GM12878 (cell line): ENCODE results near the gene RICTOR. TPM values are rescaled to one million over a fixed set of nuclear protein-coding genes. Genes with fewer than 3 reads are reported as not detected.

Experiments
- ATAC-seq: fragments of 200-7000 bp; cut with Tn5 transposase; 3 replicates; pipeline ENCODE4 v1.9.1; 2020; ENCODE audit warnings: mild to moderate bottlenecking, moderate library complexity
- BruUV-seq: library from RNA; stranded (reverse); fragments of 400-500 nt; replicated peaks from 2 replicates; lab custom pipeline; 2021; lab: Mats Ljungman, UMichigan
- CTCF ChIA-PET: fragments of 300-600 bp; sonication (Branson Sonifier 250); formaldehyde crosslinking; extraction: SDS; loops from one replicate; lab custom pipeline; 2021; ENCODE audit warnings: inconsistent platforms; lab: Yijun Ruan, JAX
- POLR2A ChIA-PET: fragments of 350-600 bp; formaldehyde crosslinking; extraction: SDS; loops from one replicate; lab custom pipeline; 2021; ENCODE audit warnings: inconsistent platforms; lab: Charles Lee
- RAD21 ChIA-PET: fragments of 300-600 bp; sonication (Branson Sonifier 250); formaldehyde crosslinking; loops from one replicate; lab custom pipeline; 2023; ENCODE audit warnings: antibody characterized with exemption; ENCODE audit not compliant: unreplicated experiment; lab: Charles Lee
- SMC1A ChIA-PET: fragments of 300-600 bp; sonication (Branson Sonifier 250); formaldehyde crosslinking; loops from one replicate; lab custom pipeline; 2023; ENCODE audit not compliant: unreplicated experiment, uncharacterized antibody; lab: Charles Lee
- DNase-seq: peaks from one replicate; pipeline ENCODE4 v3.0.0-alpha.2; 2011; ENCODE audit warnings: low read depth, low spot score
- FAIRE-seq: peaks from 3 replicates; lab custom pipeline; 2011; peaks lifted over from hg19 to GRCh38; lab: Jason Lieb, UNC
- H2AFZ ChIP-seq: 2 replicates; pipeline ENCODE4 v1.6.0; 2011; ENCODE audit warnings: low read depth, low read length, control low read depth; ENCODE audit not compliant: control insufficient read depth
- H3K27ac ChIP-seq: 2 replicates; pipeline ENCODE4 v1.5.1; 2011; ENCODE audit warnings: control low read depth; ENCODE audit not compliant: control insufficient read depth, insufficient read depth
- H3K27me3 ChIP-seq, 2 experiments: replicated peaks in 1 of 2; 2 replicates each; pipeline versions ENCODE4 v1.6.0 to v1.6.1; 2011; ENCODE audit warnings: low read length in 1 of 2; ENCODE audit not compliant: control insufficient read depth in 2 of 2, insufficient read depth in 2 of 2
- H3K36me3 ChIP-seq, 2 experiments: 2 replicates each; pipeline ENCODE4 v1.5.1; 2011; ENCODE audit warnings: low read length in 1 of 2; ENCODE audit not compliant: control insufficient read depth in 2 of 2, insufficient read depth in 2 of 2
- H3K4me1 ChIP-seq: 2 replicates; pipeline ENCODE4 v1.6.1; 2011; ENCODE audit warnings: mild to moderate bottlenecking, low read length, moderate library complexity, mixed read lengths; ENCODE audit not compliant: control insufficient read depth, insufficient read depth
- H3K4me2 ChIP-seq: 2 replicates; pipeline ENCODE4 v1.6.0; 2011; ENCODE audit warnings: control low read depth; ENCODE audit not compliant: control insufficient read depth, insufficient read depth
- H3K4me3 ChIP-seq: fragments of 200-600 bp; sonication (generic); 2 replicates; pipeline ENCODE4 v1.5.1; 2016
- H3K79me2 ChIP-seq: 2 replicates; pipeline ENCODE4 v1.6.0; 2011; ENCODE audit warnings: low read length; ENCODE audit not compliant: control insufficient read depth, insufficient read depth
- H3K9ac ChIP-seq: 2 replicates; pipeline ENCODE4 v1.8.0; 2011; ENCODE audit warnings: low read length, control low read depth, mixed read lengths; ENCODE audit not compliant: control insufficient read depth, insufficient read depth
- H3K9me3 ChIP-seq: replicated peaks from 3 replicates; pipeline ENCODE4 v1.5.1; 2011; ENCODE audit warnings: mild to moderate bottlenecking, low read length; ENCODE audit not compliant: control insufficient read depth, insufficient read depth
- H4K20me1 ChIP-seq: 2 replicates; pipeline ENCODE4 v1.6.0; 2011; ENCODE audit not compliant: control insufficient read depth, insufficient read depth
- ASH2L ChIP-seq: fragments of 300-600, 200-600 bp; sonication (generic); IDR thresholded peaks from 2 replicates; pipeline ENCODE4 v1.6.1; 2017; ENCODE audit warnings: low read depth, mild to moderate bottlenecking, borderline replicate concordance
- ATF3 ChIP-seq: IDR thresholded peaks from 2 replicates; pipeline ENCODE4 v1.6.1; 2011; ENCODE audit warnings: low read depth, mild to moderate bottlenecking, low read length, moderate library complexity, borderline replicate concordance; ENCODE audit errors: extremely low read depth
- CREM ChIP-seq: IDR thresholded peaks from 2 replicates; pipeline ENCODE4 v1.6.1; 2014; ENCODE audit warnings: antibody characterized with exemption, low read depth
- E2F4 ChIP-seq: IDR thresholded peaks from 2 replicates; pipeline ENCODE4 v1.6.1; 2012; ENCODE audit warnings: low read depth, low read length, improper control_type of control experiment
- EED ChIP-seq: sonication (generic); IDR thresholded peaks from 2 replicates; pipeline ENCODE4 v1.6.1; 2016; ENCODE audit warnings: antibody characterized with exemption, low read depth
- HSF1 ChIP-seq: fragments of 150-350 bp; IDR thresholded peaks from 2 replicates; pipeline ENCODE4 v1.6.1; 2014; ENCODE audit warnings: mild to moderate bottlenecking, low read depth, low read length
- IRF4 ChIP-seq: IDR thresholded peaks from 2 replicates; pipeline ENCODE4 v1.6.1; 2011; ENCODE audit warnings: low read depth, low read length
- MAX ChIP-seq: IDR thresholded peaks from 2 replicates; pipeline ENCODE4 v1.6.1; 2012; ENCODE audit warnings: low read depth, low read length, improper control_type of control experiment
- MEF2B ChIP-seq: fragments of 450-650 bp; IDR thresholded peaks from 2 replicates; pipeline ENCODE4 v1.6.1; 2018; ENCODE audit warnings: mild to moderate bottlenecking, moderate library complexity; ENCODE audit not compliant: partially characterized antibody, poor library complexity, severe bottlenecking
- POLR2AphosphoS5 ChIP-seq: IDR thresholded peaks from 2 replicates; pipeline ENCODE4 v1.6.1; 2011; ENCODE audit warnings: mild to moderate bottlenecking, low read length, inconsistent platforms
- RB1 ChIP-seq: fragments of 450-650 bp; formaldehyde crosslinking; IDR thresholded peaks from 2 replicates; pipeline ENCODE4 v1.6.1; 2017; ENCODE audit warnings: mild to moderate bottlenecking, borderline replicate concordance
- SMAD1 ChIP-seq: fragments of 450-650 bp; IDR thresholded peaks from 2 replicates; pipeline ENCODE4 v1.6.1; 2018; ENCODE audit warnings: mild to moderate bottlenecking, low read depth; ENCODE audit not compliant: partially characterized antibody
- SMC3 ChIP-seq: IDR thresholded peaks from 2 replicates; pipeline ENCODE4 v1.6.1; 2011; ENCODE audit warnings: low read length, improper control_type of control experiment, borderline replicate concordance
- SREBF1 ChIP-seq: IDR thresholded peaks from 2 replicates; pipeline ENCODE4 v1.6.1; 2012; ENCODE audit warnings: mild to moderate bottlenecking, low read length
- TARDBP ChIP-seq: IDR thresholded peaks from 2 replicates; pipeline ENCODE4 v1.6.1; 2016; ENCODE audit warnings: borderline replicate concordance
- YBX1 ChIP-seq: fragments of 450-650 bp; IDR thresholded peaks from 2 replicates; pipeline ENCODE4 v1.6.1; 2016; ENCODE audit warnings: antibody characterized with exemption
- ZSCAN29 ChIP-seq: fragments of 450-650 bp; IDR thresholded peaks from 2 replicates; pipeline ENCODE4 v1.6.1; 2017; ENCODE audit warnings: mild to moderate bottlenecking, moderate library complexity
- ZZZ3 ChIP-seq: IDR thresholded peaks from 2 replicates; pipeline ENCODE4 v1.6.1; 2011; ENCODE audit warnings: low read depth; ENCODE audit not compliant: control insufficient read depth, insufficient read length
- WGBS: methylation state at CpG from one replicate; pipeline ENCODE4 v1.1.6; 2016; ENCODE audit warnings: low lambda C conversion rate; ENCODE audit not compliant: insufficient replicate concordance, insufficient coverage; ENCODE audit errors: missing lambda C conversion rate; 5-methylcytosine and 5-hydroxymethylcytosine counted together
- in situ Hi-C: fragments of 300-500 bp; cut with MboI; formaldehyde crosslinking; loops from 9 replicates; pipeline ENCODE4 v1.14.3; 2018; ENCODE audit warnings: mixed read lengths
- intact Hi-C: fragments of 100-400 bp; cut with micrococcal nuclease; formaldehyde crosslinking; loops from one replicate; pipeline ENCODE4 v1.14.2; 2022; ENCODE audit not compliant: unreplicated experiment
- polyA plus RNA-seq, 11 experiments: library from polyadenylated mRNA; depleted of rRNA in 4 of 11; unstranded in 6 of 11; stranded (reverse) in 5 of 11; fragments of >200 nt; fragmentation: Nextera tagmentation in 4 of 11; fragmentation: Illumina TruSeq in 1 of 11; extraction: Ambion mirVana in 4 of 11; extraction: Trizol in 1 of 11; gene quantifications; 1 replicate in 1 of 11; 2 replicates in 10 of 11; pipeline versions ENCODE4 v1.2.1 to v1.2.3, GENCODE V29; 2011 to 2016; ENCODE audit warnings: inconsistent platforms in 2 of 11, missing spikeins in 2 of 11, low read depth in 1 of 11
- total RNA-seq, 4 experiments: library from RNA; depleted of rRNA in 3 of 4; stranded (reverse); fragments of >200 nt in 3 of 4; fragmentation: Illumina TruSeq in 1 of 4; extraction: Trizol in 1 of 4; gene quantifications; 2 replicates each; pipeline versions ENCODE4 v1.2.1 to v1.2.3, GENCODE V29; 2013 to 2021

The RICTOR gene
- total and polyA plus RNA-seq, 10 of the 15 experiments (the other 5 are each of a cell fraction or from before 2014, with no cell fraction given): 2.7 to 23.0 (median 6.9) TPM

DNA sequence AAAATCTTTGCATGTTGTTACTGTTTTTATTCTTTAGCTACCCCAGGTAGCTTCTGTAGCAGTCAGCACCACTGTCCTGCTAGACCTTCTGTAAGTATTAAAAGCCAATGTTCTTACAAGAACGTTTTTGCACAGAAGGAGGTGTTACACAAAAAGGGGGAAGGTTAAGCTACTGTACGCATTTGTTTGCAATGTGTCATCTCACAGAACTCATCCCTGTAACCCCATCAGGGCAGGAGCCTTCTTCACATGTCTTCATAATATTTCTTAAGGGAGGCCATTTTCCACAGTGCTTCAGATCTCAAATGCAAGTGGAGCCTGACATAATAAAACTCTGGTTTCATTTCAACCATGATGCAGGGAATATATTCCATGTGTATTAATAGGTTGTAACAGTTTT lies 160.5 kb downstream of the RICTOR start:
- in situ Hi-C loops: no loop called here
- BruUV-seq: no TSS peak
- H3K4me1 ChIP-seq: no peaks in the 10 kb centered on the region
- ChIA-PET CTCF (interaction anchor here (0.8 to 2.3 kb wide), 2 partner anchors 8 to 64 kb away, joined by 3 to 11 read pairs; no protein-coding TSS in a partner anchor), POLR2A (no interaction called here)
- FAIRE-seq: no peak
- no peaks in the 10 kb centered on the region for H3K9me3 ChIP-seq
- no peak overlapping the region for H2AFZ ChIP-seq
- H3K36me3 ChIP-seq: no peaks in the 10 kb centered on the region
- intact Hi-C loops: no loop called here
- H3K27ac ChIP-seq: no peak overlapping the region
- DNase-seq: no peak
- WGBS: 50% methylated on average over 2 of the region's 2 CpGs
- no peaks in the 10 kb centered on the region for H3K27me3 ChIP-seq
- no peak overlapping the region for H3K4me3 ChIP-seq
- H3K9ac ChIP-seq: no peak overlapping the region
- H4K20me1 ChIP-seq: no peaks in the 10 kb centered on the region
- H3K4me2 ChIP-seq: no peak overlapping the region
- no peak for TF ChIP-seq MEF2B
- no peak for TF ChIP-seq ZZZ3
- no peak for TF ChIP-seq SMC3
- TF ChIP-seq YBX1: no peak
- TF ChIP-seq EED: no peak
- no peak for TF ChIP-seq ZSCAN29
- no peak for TF ChIP-seq SMAD1
- TF ChIP-seq RB1: no peak
- TF ChIP-seq, all 136 proteins: peak for 0
- ATAC-seq: no peak
- SMC1A ChIA-PET: no interaction called here
- no peaks in the 10 kb centered on the region for H3K79me2 ChIP-seq
- RAD21 ChIA-PET: interaction anchor here (1.7 kb wide), 1 partner anchor 472 kb away, joined by 4 read pairs; no protein-coding TSS in a partner anchor

DNA sequence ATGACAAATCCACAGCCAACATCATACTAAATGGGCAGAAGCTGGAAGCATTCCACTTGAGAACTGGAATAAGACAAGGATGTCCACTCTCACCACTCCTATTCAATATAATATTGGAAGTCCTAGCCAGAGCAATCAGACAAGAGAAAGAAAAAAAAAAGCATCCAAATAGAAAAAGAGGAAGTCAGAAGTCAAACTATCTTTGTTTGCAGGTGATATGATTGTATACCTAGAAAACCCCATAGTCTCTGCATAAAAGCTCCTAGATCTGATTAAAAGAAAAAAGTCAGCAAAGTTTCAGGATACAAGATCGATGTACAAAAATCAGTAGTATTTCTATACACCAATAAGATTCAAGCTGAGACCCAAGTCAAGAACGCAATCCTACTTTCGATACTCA lies 162.3 kb downstream of the RICTOR start:
- Histone ChIP-seq H3K9ac (no peak overlapping the region), H3K4me2 (no peak overlapping the region), H3K4me3 (no peak overlapping the region), H3K27ac (no peak overlapping the region), H3K9me3 (no peaks in the 10 kb centered on the region), H3K36me3 (no peaks in the 10 kb centered on the region), H3K4me1 (no peaks in the 10 kb centered on the region), H3K79me2 (no peaks in the 10 kb centered on the region), H4K20me1 (no peaks in the 10 kb centered on the region), H2AFZ (no peak overlapping the region), H3K27me3 (no peaks in the 10 kb centered on the region)
- DNase-seq (no peak), FAIRE-seq (no peak), ATAC-seq (no peak)
- ChIA-PET SMC1A (no interaction called here), RAD21 (no interaction called here), CTCF (no interaction called here), POLR2A (no interaction called here)
- in situ Hi-C loops: no loop called here
- 72% methylated on average over 3 of the region's 3 CpGs for WGBS
- BruUV-seq: no TSS peak
- intact Hi-C loops: no loop called here
- TF ChIP-seq ATF3 (no peak), ASH2L (no peak), HSF1 (no peak), CREM (no peak), E2F4 (no peak), TARDBP (no peak), MAX (no peak), SREBF1 (no peak), POLR2AphosphoS5 (no peak), IRF4 (no peak)
